BJ (cell line): ENCODE data around the gene CLEC20A. TPM values are rescaled to one million over a fixed set of nuclear protein-coding genes. Genes with fewer than 3 reads are reported as not detected.
"Not testable (repeated sequence)": the region's sequence is repeated elsewhere in the genome, so short reads cannot be mapped to it uniquely, and the experiment has no call there.

ENCODE experiments used
- CTCF ChIA-PET: fragments of 350-600 bp; formaldehyde crosslinking; extraction: SDS; loops from one replicate; lab custom pipeline; 2021; ENCODE audit warnings: antibody characterized with exemption, inconsistent platforms; lab: Yijun Ruan, JAX
- POLR2A ChIA-PET: fragments of 300-600 bp; sonication (Branson Sonifier 250); formaldehyde crosslinking; extraction: SDS; loops from one replicate; lab custom pipeline; 2021; ENCODE audit warnings: antibody characterized with exemption; lab: Charles Lee
- DNase-seq: peaks from one replicate; pipeline ENCODE4 v3.0.0-alpha.2; 2011; ENCODE audit warnings: low read depth
- H3K27me3 ChIP-seq: 2 replicates; pipeline ENCODE4 v1.6.0; 2011; ENCODE audit warnings: low read length; ENCODE audit not compliant: control insufficient read depth, insufficient read depth
- H3K36me3 ChIP-seq: 2 replicates; pipeline ENCODE4 v1.5.1; 2011; ENCODE audit warnings: low read length; ENCODE audit not compliant: control insufficient read depth, insufficient read depth
- H3K4me3 ChIP-seq: 2 replicates; pipeline ENCODE4 v1.5.1; 2011; ENCODE audit warnings: low read depth, mild to moderate bottlenecking, control low read depth, low read length
- polyA plus RNA-seq: library from polyadenylated mRNA; depleted of rRNA; stranded (reverse); fragments of >200 nt; gene quantifications from 2 replicates; pipeline ENCODE4 v1.2.3, GENCODE V29; 2011
- TF ChIP-seq, protein P1 (sequence below): IDR thresholded peaks from 2 replicates; pipeline ENCODE4 v1.5.1; 2011; ENCODE audit warnings: low read depth, mild to moderate bottlenecking, control low read depth, inconsistent platforms, low read length, moderate library complexity; ENCODE audit not compliant: insufficient read depth

CLEC20A gene
- polyA plus RNA-seq, 1 experiment: not detected

DNA sequence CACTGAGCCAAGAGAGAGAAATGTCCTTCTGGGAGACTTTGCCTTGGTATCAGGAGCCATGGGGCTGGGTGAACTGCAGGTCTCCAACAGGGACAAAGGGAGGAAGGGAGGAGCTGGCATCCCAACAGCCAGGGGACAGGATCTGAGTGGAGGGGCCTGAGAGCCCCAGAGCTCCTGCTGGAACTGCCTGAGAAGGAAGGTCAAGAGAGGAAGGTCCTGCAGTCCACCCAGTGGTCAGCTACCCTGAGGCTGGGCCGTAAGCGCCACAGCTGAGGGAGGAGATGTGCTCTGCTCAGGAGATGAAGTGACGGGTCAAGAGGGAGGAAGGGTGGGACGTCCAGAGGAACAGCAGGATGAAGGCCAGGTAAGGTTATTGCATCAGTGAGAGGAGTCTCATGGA is 7.5 kb upstream of the CLEC20A start:
- DNase-seq: no peak
- ChIA-PET CTCF (interaction anchor here (0.6 to 8.5 kb wide), 6 partner anchors 10 to 211 kb away, joined by 3 to 91 read pairs (median 4); partner anchors contain the start of gene TEX35), POLR2A (no interaction called here)
- Histone ChIP-seq H3K4me3 (no peak overlapping the region), H3K36me3 (no peaks in the 10 kb centered on the region), H3K27me3 (0 out of 2 replicates have a peak, but pooled peaks cover 1% of the 10 kb centered on the region)
- TF ChIP-seq, protein P1, sequence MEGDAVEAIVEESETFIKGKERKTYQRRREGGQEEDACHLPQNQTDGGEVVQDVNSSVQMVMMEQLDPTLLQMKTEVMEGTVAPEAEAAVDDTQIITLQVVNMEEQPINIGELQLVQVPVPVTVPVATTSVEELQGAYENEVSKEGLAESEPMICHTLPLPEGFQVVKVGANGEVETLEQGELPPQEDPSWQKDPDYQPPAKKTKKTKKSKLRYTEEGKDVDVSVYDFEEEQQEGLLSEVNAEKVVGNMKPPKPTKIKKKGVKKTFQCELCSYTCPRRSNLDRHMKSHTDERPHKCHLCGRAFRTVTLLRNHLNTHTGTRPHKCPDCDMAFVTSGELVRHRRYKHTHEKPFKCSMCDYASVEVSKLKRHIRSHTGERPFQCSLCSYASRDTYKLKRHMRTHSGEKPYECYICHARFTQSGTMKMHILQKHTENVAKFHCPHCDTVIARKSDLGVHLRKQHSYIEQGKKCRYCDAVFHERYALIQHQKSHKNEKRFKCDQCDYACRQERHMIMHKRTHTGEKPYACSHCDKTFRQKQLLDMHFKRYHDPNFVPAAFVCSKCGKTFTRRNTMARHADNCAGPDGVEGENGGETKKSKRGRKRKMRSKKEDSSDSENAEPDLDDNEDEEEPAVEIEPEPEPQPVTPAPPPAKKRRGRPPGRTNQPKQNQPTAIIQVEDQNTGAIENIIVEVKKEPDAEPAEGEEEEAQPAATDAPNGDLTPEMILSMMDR: no peak

DNA sequence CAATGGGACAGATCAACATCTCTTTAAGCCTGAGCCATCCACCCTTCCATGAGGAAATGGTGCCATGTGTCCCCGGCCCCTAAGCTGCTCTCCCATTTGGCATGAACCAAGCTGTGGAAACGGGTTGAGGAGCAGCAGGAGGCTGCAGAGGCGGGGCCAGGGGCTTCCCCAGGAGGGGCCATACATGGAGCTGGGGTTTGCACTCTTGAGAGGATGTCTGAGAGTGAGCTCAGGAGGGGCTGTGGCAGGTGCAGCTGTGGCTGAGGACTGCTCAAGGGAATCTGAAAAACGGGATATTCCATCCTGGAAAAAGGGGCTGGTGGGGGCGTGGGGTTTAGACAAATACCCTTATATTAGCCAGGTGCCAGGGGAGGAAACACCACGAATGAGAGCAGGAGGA is 7.1 kb upstream of the CLEC20A start:
- 0 out of 2 replicates have a peak, but pooled peaks cover 1% of the 10 kb centered on the region for H3K27me3 ChIP-seq
- TF ChIP-seq, protein P1: no peak
- ChIA-PET POLR2A (no interaction called here), CTCF (interaction anchor here (0.6 to 8.5 kb wide), 7 partner anchors 9 to 211 kb away, joined by 3 to 111 read pairs (median 5); partner anchors contain the start of gene TEX35)
- H3K4me3 ChIP-seq: no peak overlapping the region
- no peak for DNase-seq
- H3K36me3 ChIP-seq: no peaks in the 10 kb centered on the region

DNA sequence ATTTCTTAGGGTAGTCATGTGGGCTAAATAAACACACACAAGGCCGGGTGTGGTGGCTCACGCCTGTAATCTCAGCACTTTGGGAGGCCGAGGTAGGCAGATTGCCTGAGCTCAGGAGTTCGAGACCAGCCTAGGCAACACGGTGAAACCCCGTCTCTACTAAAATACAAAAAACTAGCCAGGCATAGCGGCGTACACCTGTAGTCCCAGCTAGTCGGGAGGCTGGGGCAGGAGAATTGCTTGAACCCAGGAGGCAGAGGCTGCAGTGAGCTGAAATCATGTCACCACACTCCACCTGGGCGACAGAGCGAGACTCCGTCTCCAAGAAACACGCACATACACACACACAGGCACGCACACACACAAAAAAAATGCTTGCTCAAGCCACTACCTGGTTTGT is 6.6 kb upstream of the CLEC20A start:
- H3K27me3 ChIP-seq, H3K36me3 ChIP-seq, DNase-seq, H3K4me3 ChIP-seq, POLR2A ChIA-PET: not testable (repeated sequence)
- CTCF ChIA-PET: interaction anchor here (1.4 to 8.5 kb wide), 7 partner anchors 9 to 204 kb away, joined by 4 to 111 read pairs (median 57); partner anchors contain the start of gene TEX35

DNA sequence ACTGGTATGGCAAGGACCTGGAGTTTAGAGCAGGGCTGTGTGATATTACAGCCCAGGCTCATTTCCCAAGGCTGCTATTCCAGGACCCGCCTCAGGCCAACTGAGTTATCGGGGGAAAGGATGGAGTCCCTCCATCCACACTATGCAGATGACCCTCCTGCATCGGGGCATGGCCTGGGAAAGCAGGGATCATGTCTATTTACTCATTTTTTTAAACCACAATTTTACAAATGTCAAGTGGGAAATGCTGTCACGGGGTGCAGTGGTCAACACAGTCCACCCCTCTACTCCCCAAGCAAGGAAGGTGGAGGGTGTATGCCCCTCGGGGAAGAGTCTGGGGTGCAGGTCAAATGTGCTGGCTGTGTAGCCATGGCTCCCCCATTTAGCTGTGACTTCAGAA is 6.1 kb upstream of the CLEC20A start:
- TF ChIP-seq, protein P1: no peak
- Histone ChIP-seq H3K4me3 (no peak overlapping the region), H3K36me3 (no peaks in the 10 kb centered on the region), H3K27me3 (0 out of 2 replicates have a peak, but pooled peaks cover 1% of the 10 kb centered on the region)
- ChIA-PET CTCF (interaction anchor here (1.4 to 8.5 kb wide), 11 partner anchors 8 to 204 kb away, joined by 4 to 111 read pairs (median 16); partner anchors contain the start of gene TEX35), POLR2A (no interaction called here)
- DNase-seq: no peak

DNA sequence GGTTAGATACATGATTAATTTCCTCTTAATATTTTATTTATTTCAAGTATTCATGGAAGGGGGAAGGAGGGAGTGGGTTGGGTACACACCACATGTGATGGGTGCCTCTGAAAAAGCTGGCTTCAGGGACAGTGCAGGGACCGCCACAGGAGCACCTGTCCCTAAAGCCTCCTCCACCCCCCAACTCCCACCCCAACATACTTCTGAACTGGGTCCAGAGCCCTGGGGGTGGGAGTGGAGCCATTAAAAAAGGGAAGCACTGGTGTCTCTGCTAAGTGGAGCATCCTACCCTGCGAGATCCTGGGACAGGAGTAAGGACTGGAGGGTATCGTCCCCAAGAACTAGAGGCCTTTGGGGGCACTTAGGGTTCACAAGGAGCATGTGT is 5.6 kb upstream of the CLEC20A start:
- Histone ChIP-seq H3K27me3 (0 out of 2 replicates have a peak, but pooled peaks cover 1% of the 10 kb centered on the region), H3K4me3 (no peak overlapping the region), H3K36me3 (no peaks in the 10 kb centered on the region)
- no peak for DNase-seq
- ChIA-PET POLR2A (no interaction called here), CTCF (interaction anchor here (0.6 to 8.5 kb wide), 29 partner anchors 10 to 557 kb away, joined by 3 to 111 read pairs (median 9); partner anchors contain the start of gene TEX35)
- TF ChIP-seq, protein P1: no peak
